ENCODE results near the gene NKD1. TPM values are rescaled to one million over a fixed set of nuclear protein-coding genes. Genes with fewer than 3 reads are reported as not detected.

NKD1 gene
- total and polyA plus RNA-seq, 7 donors, result 0.04 to 0.45 (median 0.22) TPM

DNA sequence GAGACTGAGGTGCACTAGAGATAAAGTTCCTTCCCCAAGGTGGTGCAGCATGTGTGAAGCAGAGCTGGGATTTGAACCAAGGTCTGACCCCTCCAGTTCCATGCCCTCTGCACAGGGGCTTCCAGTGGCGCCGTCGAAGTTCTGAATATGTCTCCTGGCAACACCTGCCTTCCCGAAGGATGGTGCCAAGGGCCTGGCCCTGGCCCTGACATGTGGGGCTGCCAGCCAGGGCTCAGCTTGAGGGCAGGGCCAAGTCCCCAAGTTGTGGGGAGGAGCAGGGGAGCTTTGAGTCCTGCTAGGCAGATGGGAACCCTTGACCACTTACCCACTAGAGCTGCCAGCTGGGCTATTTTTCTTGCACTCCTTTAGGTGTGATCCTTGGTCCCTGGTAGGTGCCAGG, 56.4 kb downstream of the NKD1 start:
- intact Hi-C loops (cut with DNase I), result no loop called here
- no peaks in the 10 kb centered on the region for H3K27me3 ChIP-seq (ENCODE audit: insufficient read depth in 3 of 3, low read length in 2 of 3)
- no peaks in the 10 kb centered on the region for H3K4me1 ChIP-seq
- no peak overlapping the region for H3K4me3 ChIP-seq
- WGBS, 3 donors, result 27 to 58% (median 52%) methylated on average over 4 of the region's 4 CpGs
- H3K9me3 ChIP-seq, result no peaks in the 10 kb centered on the region
- no peaks in the 10 kb centered on the region for H3K36me3 ChIP-seq (ENCODE audit: insufficient read depth in 1 of 2, low read depth in 1 of 2)
- ATAC-seq (no peak), DNase-seq (no peak)
- TF ChIP-seq CTCF (IDR thresholded peaks at IDR 0.05), result no peak
- no peak overlapping the region for H3K27ac ChIP-seq

GRCh38 chr16:50605733-50606430, 57.7 kb downstream of the NKD1 start:
- WGBS, 3 donors, result 65 to 78% (median 73%) methylated on average over 19 of the region's 19 CpGs
- ATAC-seq, result no peak
- Histone ChIP-seq H3K27ac (no peak overlapping the region), H3K36me3 (ENCODE audit: insufficient read depth in 1 of 2, low read depth in 1 of 2) (no peaks in the 10 kb centered on the region), H3K27me3 (ENCODE audit: insufficient read depth in 3 of 3, low read length in 2 of 3) (no peaks in the 10 kb centered on the region), H3K9me3 (no peaks in the 10 kb centered on the region), H3K4me1 (no peaks in the 10 kb centered on the region), H3K4me3 (no peak overlapping the region)
- TF ChIP-seq CTCF (IDR thresholded peaks at IDR 0.05), result no peak
- DNase-seq, result no peak
- intact Hi-C loops (cut with DNase I), result no loop called here

- TF ChIP-seq CTCF (IDR thresholded peaks at IDR 0.05), result no peak
- ATAC-seq (no peak), DNase-seq (no peak)
- 86 to 89% (median 88%) methylated on average over 17 of the region's 17 CpGs for WGBS, 3 donors
- H3K4me3 ChIP-seq, result no peak overlapping the region
- H3K27me3 ChIP-seq (ENCODE audit: insufficient read depth in 3 of 3, low read length in 2 of 3), result no peaks in the 10 kb centered on the region
- no peaks in the 10 kb centered on the region for H3K9me3 ChIP-seq
- no peak overlapping the region for H3K27ac ChIP-seq
- H3K4me1 ChIP-seq, result no peaks in the 10 kb centered on the region
- no peaks in the 10 kb centered on the region for H3K36me3 ChIP-seq (ENCODE audit: insufficient read depth in 1 of 2, low read depth in 1 of 2)
- intact Hi-C loops (cut with DNase I), result no loop called here
Observed at GRCh38 chr16:50606431-50607050, 58.3 kb downstream of the NKD1 start.

DNA sequence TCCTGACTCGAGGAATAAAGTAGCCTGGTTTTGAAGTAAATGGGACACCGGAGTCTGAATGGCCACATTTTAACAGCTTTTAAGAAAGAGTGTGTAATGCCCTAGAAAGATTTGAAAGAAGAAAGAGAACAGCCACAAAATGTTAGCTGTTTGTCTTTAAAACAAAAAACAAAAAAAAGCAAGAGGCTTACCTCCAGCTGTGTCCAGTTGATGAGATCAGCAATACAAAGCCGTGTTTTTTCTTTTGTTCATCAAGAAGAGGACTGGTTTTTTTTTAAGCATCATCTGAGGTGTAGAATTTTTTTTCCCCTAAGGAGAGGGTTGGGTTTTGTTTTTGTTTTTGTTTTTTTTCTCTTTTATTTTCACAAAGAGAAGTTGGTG, 58.8 kb downstream of the NKD1 start:
- H3K27me3 ChIP-seq (ENCODE audit: insufficient read depth in 3 of 3, low read length in 2 of 3), result no peaks in the 10 kb centered on the region
- no peak overlapping the region for H3K4me3 ChIP-seq
- H3K27ac ChIP-seq, result no peak overlapping the region
- no peaks in the 10 kb centered on the region for H3K36me3 ChIP-seq (ENCODE audit: insufficient read depth in 1 of 2, low read depth in 1 of 2)
- intact Hi-C loops (cut with DNase I), result no loop called here
- no peak for TF ChIP-seq CTCF (IDR thresholded peaks at IDR 0.05)
- H3K9me3 ChIP-seq, result no peaks in the 10 kb centered on the region
- WGBS, 3 donors, result 72 to 80% (median 75%) methylated on average over 3 of the region's 3 CpGs
- no peaks in the 10 kb centered on the region for H3K4me1 ChIP-seq
- ATAC-seq, result no peak
- DNase-seq, result no peak
